Measurements from ENCODE around the gene MAFF. TPM values are rescaled to one million over a fixed set of nuclear protein-coding genes. Genes with fewer than 3 reads are reported as not detected.

Gene MAFF
- total RNA-seq, 1 donor from 2014 or later: 4.2 TPM

DNA sequence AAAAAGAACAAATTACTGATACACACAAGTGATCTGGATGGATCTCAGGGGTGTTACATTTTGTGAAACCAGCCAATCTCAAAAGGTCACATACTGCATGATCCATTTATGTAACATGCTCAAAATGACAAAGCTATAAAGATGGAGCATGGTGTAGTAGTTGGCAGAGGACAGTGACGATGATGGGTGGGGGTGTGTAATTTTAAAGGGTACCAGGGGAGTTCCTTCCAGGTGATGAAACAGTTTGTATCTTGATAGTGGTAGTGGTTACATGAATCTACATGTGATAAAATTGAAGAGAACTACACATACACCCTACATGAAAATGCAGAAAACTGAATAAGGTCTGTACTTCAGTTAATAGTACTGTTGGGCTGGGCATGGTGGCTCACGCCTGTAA, 53.9 kb downstream of the MAFF start:
- no peaks in the 10 kb centered on the region for H3K36me3 ChIP-seq (ENCODE audit: control insufficient read depth in 3 of 3, insufficient read depth in 3 of 3, low read length in 3 of 3)
- no peaks in the 10 kb centered on the region for H3K9me3 ChIP-seq (ENCODE audit: control insufficient read depth in 3 of 3, low read length in 3 of 3)
- no peak overlapping the region for H3K4me3 ChIP-seq (ENCODE audit: low read length in 3 of 3)
- no peaks in the 10 kb centered on the region for H3K27me3 ChIP-seq (ENCODE audit: control insufficient read depth in 3 of 3, insufficient read depth in 3 of 3, low read length in 3 of 3)
- H3K9ac ChIP-seq (ENCODE audit: low read depth in 1 of 3, low read length in 3 of 3): no peak overlapping the region
- H3K27ac ChIP-seq (ENCODE audit: low read depth, low read length): peak overlapping the region; percentile 58
- peaks cover 42 to 44% (median 44%) of the 10 kb centered on the region in 3 donors for H3K4me1 ChIP-seq (ENCODE audit: control insufficient read depth in 3 of 3, insufficient read depth in 3 of 3, low read length in 3 of 3)

DNA sequence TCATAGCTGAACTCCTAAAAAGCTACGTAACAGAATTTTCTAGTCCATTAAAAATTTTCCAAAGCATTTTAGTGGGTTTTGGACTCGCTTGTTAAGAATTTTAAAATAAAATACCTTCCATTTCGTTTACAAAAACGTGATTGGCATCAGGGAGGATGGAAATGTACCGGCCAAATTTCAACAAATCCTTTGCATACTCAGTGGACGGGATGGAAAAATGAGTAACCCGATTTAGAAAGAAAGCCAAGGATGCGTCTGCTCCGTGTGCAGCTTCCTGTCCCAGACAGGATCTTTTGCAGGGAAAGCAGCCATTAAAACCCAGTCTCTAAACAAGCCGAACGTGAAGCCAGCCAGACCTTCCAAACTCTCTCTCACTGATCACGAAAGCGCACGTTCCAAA, 55.4 kb downstream of the MAFF start:
- Histone ChIP-seq H3K4me3 (ENCODE audit: low read length in 3 of 3) (peak overlapping the region in 1 of 3 donors; percentile 40), H3K4me1 (ENCODE audit: control insufficient read depth in 3 of 3, insufficient read depth in 3 of 3, low read length in 3 of 3) (peaks cover 46 to 49% (median 47%) of the 10 kb centered on the region in 3 donors), H3K27ac (ENCODE audit: low read depth, low read length) (peak overlapping the region; percentile 58), H3K9ac (ENCODE audit: low read depth in 1 of 3, low read length in 3 of 3) (peak overlapping the region; percentile 24 to 69 (median 57)), H3K36me3 (ENCODE audit: control insufficient read depth in 3 of 3, insufficient read depth in 3 of 3, low read length in 3 of 3) (no peaks in the 10 kb centered on the region), H3K27me3 (ENCODE audit: control insufficient read depth in 3 of 3, insufficient read depth in 3 of 3, low read length in 3 of 3) (no peaks in the 10 kb centered on the region), H3K9me3 (ENCODE audit: control insufficient read depth in 3 of 3, low read length in 3 of 3) (no peaks in the 10 kb centered on the region)

DNA sequence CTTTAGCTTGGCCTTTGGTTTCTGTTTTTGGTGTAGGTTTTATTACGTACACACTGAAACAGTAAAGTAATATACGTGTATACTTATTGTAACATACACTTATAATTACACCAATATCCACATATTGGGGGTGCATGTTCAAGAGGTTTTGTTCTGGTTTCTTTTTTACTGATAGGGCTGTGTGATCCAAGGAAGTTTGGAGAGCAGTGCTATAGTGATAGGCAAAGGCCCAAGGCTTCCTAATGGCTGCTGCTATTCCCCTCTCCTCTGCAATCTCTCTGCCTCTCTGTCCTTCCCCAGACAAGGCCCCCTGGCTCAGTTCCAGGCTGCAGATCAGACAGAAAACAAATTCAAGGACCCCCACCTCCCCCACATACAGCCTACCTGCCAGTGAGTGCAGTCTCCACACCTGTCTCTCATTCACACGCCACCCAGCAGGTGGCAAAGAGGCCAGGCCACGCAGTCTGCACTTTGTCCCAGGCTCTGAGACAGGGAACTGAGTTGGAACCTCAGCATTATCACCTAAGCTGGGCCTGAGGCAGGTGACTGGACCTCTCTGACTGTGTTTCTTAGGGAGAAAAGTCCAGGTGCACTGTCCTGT, 56.0 kb downstream of the MAFF start:
- peak overlapping the region; percentile 24 to 69 (median 57) for H3K9ac ChIP-seq (ENCODE audit: low read depth in 1 of 3, low read length in 3 of 3)
- H3K4me3 ChIP-seq (ENCODE audit: low read length in 3 of 3): peak overlapping the region in 1 of 3 donors; percentile 40
- H3K4me1 ChIP-seq (ENCODE audit: control insufficient read depth in 3 of 3, insufficient read depth in 3 of 3, low read length in 3 of 3): peaks cover 44 to 54% (median 53%) of the 10 kb centered on the region in 3 donors
- no peaks in the 10 kb centered on the region for H3K27me3 ChIP-seq (ENCODE audit: control insufficient read depth in 3 of 3, insufficient read depth in 3 of 3, low read length in 3 of 3)
- H3K9me3 ChIP-seq (ENCODE audit: control insufficient read depth in 3 of 3, low read length in 3 of 3): no peaks in the 10 kb centered on the region
- no peaks in the 10 kb centered on the region for H3K36me3 ChIP-seq (ENCODE audit: control insufficient read depth in 3 of 3, insufficient read depth in 3 of 3, low read length in 3 of 3)
- peak overlapping the region; percentile 58 for H3K27ac ChIP-seq (ENCODE audit: low read depth, low read length)

DNA sequence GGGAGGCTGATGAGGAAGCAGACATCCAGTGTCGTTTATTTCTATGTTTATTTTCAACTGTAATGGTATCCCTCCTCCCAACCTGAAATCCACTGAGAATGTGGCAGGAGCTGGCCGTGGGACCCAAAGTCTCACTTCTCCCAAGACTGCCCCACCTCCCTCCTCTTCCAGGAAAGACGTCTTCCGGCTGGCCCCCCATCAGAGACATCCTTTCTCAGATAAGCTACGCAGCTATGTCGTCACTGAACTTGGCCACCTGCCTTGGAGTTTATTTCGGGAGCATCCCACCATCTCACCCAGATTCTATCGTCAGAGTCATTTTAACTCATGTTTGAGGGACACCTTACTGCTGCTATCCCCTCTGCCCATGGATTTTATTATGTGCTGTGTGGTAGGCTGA, 57.1 kb downstream of the MAFF start:
- Histone ChIP-seq H3K27me3 (ENCODE audit: control insufficient read depth in 3 of 3, insufficient read depth in 3 of 3, low read length in 3 of 3) (no peaks in the 10 kb centered on the region), H3K9me3 (ENCODE audit: control insufficient read depth in 3 of 3, low read length in 3 of 3) (no peaks in the 10 kb centered on the region), H3K27ac (ENCODE audit: low read depth, low read length) (peak overlapping the region; percentile 33), H3K4me1 (ENCODE audit: control insufficient read depth in 3 of 3, insufficient read depth in 3 of 3, low read length in 3 of 3) (peaks cover 44 to 54% (median 54%) of the 10 kb centered on the region in 3 donors), H3K4me3 (ENCODE audit: low read length in 3 of 3) (no peak overlapping the region), H3K36me3 (ENCODE audit: control insufficient read depth in 3 of 3, insufficient read depth in 3 of 3, low read length in 3 of 3) (no peaks in the 10 kb centered on the region), H3K9ac (ENCODE audit: low read depth in 1 of 3, low read length in 3 of 3) (peak overlapping the region in 1 of 3 donors; percentile 11)

DNA sequence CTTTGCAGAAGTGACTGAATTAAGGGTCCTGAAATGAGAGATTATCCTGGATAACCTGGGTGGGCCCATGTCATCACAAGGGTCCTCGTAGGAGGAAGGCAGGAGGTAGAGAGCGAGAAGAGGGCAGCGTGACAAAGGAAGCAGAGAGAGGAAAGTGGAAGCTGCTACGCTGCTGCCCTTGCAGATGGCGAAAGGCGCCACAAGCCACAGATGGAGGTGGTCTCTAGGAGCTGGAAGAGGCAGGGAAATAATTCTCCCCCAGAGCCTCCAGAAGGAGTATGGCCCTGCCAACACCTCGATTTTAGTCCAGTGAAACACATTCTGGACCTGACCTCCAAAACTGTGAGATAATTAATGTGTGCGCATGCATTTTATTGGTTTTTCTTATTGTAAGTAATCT, 57.6 kb downstream of the MAFF start:
- Histone ChIP-seq H3K36me3 (ENCODE audit: control insufficient read depth in 3 of 3, insufficient read depth in 3 of 3, low read length in 3 of 3) (no peaks in the 10 kb centered on the region), H3K9me3 (ENCODE audit: control insufficient read depth in 3 of 3, low read length in 3 of 3) (no peaks in the 10 kb centered on the region), H3K27me3 (ENCODE audit: control insufficient read depth in 3 of 3, insufficient read depth in 3 of 3, low read length in 3 of 3) (no peaks in the 10 kb centered on the region), H3K9ac (ENCODE audit: low read depth in 1 of 3, low read length in 3 of 3) (no peak overlapping the region), H3K4me3 (ENCODE audit: low read length in 3 of 3) (no peak overlapping the region), H3K4me1 (ENCODE audit: control insufficient read depth in 3 of 3, insufficient read depth in 3 of 3, low read length in 3 of 3) (peaks cover 42 to 58% (median 57%) of the 10 kb centered on the region in 3 donors), H3K27ac (ENCODE audit: low read depth, low read length) (peak overlapping the region; percentile 33)

DNA sequence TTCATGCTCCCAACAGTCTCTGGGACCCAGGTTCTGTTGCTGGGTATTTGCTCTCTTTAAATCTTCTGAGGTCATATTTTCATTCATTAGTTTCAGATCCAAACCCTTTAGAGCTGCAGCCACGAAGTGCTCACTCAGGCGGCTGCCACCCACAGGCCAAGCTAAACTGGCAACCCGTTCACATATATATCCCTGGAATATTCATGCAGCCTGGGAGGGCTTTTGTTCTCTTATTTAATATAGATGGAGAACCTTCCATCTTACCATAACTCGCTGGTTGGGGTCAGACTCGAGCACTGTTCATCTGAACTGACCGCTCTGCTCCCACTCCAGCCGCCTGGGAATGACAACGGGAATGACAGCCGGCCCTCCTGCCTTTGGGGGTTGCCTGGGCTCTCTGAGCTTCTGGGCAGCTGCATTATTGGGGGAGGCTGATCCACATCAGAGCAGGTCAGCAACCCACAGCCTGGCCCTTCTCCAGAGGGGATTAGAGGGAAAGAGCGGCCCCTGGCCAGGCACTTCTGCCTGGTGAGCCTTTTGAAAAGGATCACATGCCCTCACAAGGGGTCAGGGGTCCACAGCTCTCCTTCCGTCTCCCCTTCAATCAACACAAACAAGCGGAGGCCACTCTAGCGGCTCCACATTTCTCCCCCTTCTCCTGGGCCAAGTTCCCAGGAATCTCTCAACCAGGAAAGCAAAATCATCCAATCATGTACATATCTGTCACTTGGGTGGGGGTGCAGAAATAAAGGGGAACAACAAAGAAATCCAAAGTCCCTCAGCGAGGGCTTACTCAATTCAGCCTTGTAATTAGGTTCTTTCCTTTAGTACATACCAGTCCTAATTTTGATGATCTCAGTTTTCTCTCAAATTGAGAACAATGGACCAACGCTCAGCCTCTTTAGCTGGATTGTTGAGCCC, 59.2 kb downstream of the MAFF start:
- peaks cover 0 to 3% (median 0%) of the 10 kb centered on the region in 3 donors for H3K36me3 ChIP-seq (ENCODE audit: control insufficient read depth in 3 of 3, insufficient read depth in 3 of 3, low read length in 3 of 3)
- H3K4me3 ChIP-seq (ENCODE audit: low read length in 3 of 3): peak overlapping the region in 2 of 3 donors; percentile 43 to 45
- H3K9ac ChIP-seq (ENCODE audit: low read depth in 1 of 3, low read length in 3 of 3): peak overlapping the region; percentile 38 to 66 (median 64)
- no peaks in the 10 kb centered on the region for H3K9me3 ChIP-seq (ENCODE audit: control insufficient read depth in 3 of 3, low read length in 3 of 3)
- H3K27me3 ChIP-seq (ENCODE audit: control insufficient read depth in 3 of 3, insufficient read depth in 3 of 3, low read length in 3 of 3): no peaks in the 10 kb centered on the region
- peak overlapping the region; percentile 70 for H3K27ac ChIP-seq (ENCODE audit: low read depth, low read length)
- peaks cover 56 to 72% (median 70%) of the 10 kb centered on the region in 3 donors for H3K4me1 ChIP-seq (ENCODE audit: control insufficient read depth in 3 of 3, insufficient read depth in 3 of 3, low read length in 3 of 3)

DNA sequence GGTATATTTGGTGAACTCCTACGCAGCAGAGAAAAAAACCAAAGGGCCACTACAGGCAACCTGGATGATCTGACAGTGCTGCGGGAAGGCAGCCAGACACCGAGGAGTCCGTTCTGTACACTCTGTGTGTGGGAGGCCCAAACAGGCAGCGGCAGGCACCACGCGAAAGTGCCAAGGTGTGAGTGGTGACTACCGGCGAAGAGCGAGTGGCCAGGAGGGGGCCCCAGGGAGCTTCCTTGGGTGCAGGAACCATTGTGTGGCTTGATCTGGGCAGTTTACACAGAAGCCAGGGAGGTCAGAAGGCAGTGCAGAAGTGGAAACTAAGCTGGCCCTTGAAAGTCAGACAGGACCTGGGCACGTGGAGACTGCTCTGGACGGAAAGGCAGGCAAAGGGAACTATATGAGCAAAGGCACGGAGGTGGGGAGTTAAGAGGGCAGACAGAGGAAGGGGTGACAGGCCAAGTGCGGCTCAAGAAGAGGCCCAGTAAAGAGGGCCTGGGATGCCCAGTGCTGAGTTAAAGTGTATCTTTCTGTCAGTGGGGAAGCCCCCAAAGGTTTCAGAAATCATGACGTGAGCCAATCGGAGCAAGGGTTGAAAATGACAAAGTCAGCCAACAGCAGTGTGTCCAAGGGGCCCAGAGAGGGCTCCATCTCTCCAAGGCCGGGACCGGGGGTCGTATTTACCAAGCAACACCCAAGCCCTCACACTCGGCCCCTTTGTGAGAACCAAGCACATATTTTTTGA, 60.4 kb downstream of the MAFF start:
- Histone ChIP-seq H3K27me3 (ENCODE audit: control insufficient read depth in 3 of 3, insufficient read depth in 3 of 3, low read length in 3 of 3) (no peaks in the 10 kb centered on the region), H3K4me3 (ENCODE audit: low read length in 3 of 3) (peak overlapping the region in 1 of 3 donors; percentile 19), H3K27ac (ENCODE audit: low read depth, low read length) (peak overlapping the region; percentile 70), H3K4me1 (ENCODE audit: control insufficient read depth in 3 of 3, insufficient read depth in 3 of 3, low read length in 3 of 3) (peaks cover 56 to 77% (median 70%) of the 10 kb centered on the region in 3 donors), H3K36me3 (ENCODE audit: control insufficient read depth in 3 of 3, insufficient read depth in 3 of 3, low read length in 3 of 3) (peaks cover 0 to 3% (median 0%) of the 10 kb centered on the region in 3 donors), H3K9ac (ENCODE audit: low read depth in 1 of 3, low read length in 3 of 3) (peak overlapping the region; percentile 50 to 69 (median 66)), H3K9me3 (ENCODE audit: control insufficient read depth in 3 of 3, low read length in 3 of 3) (no peaks in the 10 kb centered on the region)

DNA sequence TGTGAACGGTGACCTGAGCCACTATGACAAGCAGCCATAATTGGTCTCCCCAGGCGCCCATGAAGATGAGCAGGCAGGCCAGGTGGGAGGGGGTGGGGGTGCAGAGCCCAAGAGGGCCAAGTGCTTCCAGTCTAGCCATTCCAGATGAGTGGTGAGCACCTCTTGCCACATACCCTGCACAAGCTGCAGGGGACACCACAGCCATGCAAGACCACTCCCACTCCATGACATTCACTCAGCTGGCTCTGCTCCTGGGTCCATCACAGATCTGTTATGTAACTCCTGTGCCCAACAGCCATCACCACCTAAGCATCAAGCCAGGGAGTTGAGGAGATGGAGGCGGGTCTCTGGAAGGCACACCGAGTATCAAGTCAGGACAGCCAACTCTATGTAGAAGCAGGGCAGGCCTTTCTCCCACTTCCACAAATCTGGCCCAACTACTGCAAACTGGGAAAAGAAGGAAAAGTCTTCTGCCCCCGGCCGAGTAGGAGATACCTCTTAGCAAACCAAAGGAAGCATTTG, 62.6 kb downstream of the MAFF start:
- no peaks in the 10 kb centered on the region for H3K27me3 ChIP-seq (ENCODE audit: control insufficient read depth in 3 of 3, insufficient read depth in 3 of 3, low read length in 3 of 3)
- H3K9ac ChIP-seq (ENCODE audit: low read depth in 1 of 3, low read length in 3 of 3): no peak overlapping the region
- H3K4me3 ChIP-seq (ENCODE audit: low read length in 3 of 3): no peak overlapping the region
- no peaks in the 10 kb centered on the region for H3K9me3 ChIP-seq (ENCODE audit: control insufficient read depth in 3 of 3, low read length in 3 of 3)
- peaks cover 54 to 73% (median 57%) of the 10 kb centered on the region in 3 donors for H3K4me1 ChIP-seq (ENCODE audit: control insufficient read depth in 3 of 3, insufficient read depth in 3 of 3, low read length in 3 of 3)
- peaks cover 0 to 3% (median 0%) of the 10 kb centered on the region in 3 donors for H3K36me3 ChIP-seq (ENCODE audit: control insufficient read depth in 3 of 3, insufficient read depth in 3 of 3, low read length in 3 of 3)
- H3K27ac ChIP-seq (ENCODE audit: low read depth, low read length): no peak overlapping the region

Data from skeletal muscle tissue (tissue), 4 donors.